ENCODE measurements around the gene CDC42BPG.

GRCh38 chr11:64848214-64848825 lies 3.9 kb upstream of the CDC42BPG start:
- TF ChIP-seq EZH2 (IDR thresholded peaks at IDR 0.05; ENCODE audit: low read length, missing control alignments) (no peak), CTCF (conservative IDR thresholded peaks at IDR 0.05 in 1 of 2, IDR thresholded peaks at IDR 0.05 in 1 of 2; ENCODE audit: low read depth in 1 of 2, low read length in 2 of 2) (no peak)
